Duodenal mucosa (tissue), 2 donors: Measurements from ENCODE around the gene FTCD.
A peak's percentile ranks its signal among the peaks of the same experiment; 100 is the strongest.
"Not testable (repeated sequence)": the region's sequence is repeated elsewhere in the genome, so short reads cannot be mapped to it uniquely, and the experiment has no call there.

Experiments
- H3K27ac ChIP-seq: one replicate; pipeline ENCODE4 v1.7.0; 2013; ENCODE audit warnings: low read depth, low read length
- H3K27me3 ChIP-seq, 2 donors: one replicate each; pipeline ENCODE4 v1.7.0; 2013; ENCODE audit warnings: low read length in 2 of 2, control low read depth in 1 of 2; ENCODE audit not compliant: insufficient read depth in 2 of 2, control insufficient read depth in 1 of 2
- H3K36me3 ChIP-seq, 2 donors: one replicate each; pipeline ENCODE4 v1.7.0; 2013; ENCODE audit warnings: low read length in 2 of 2, control low read depth in 1 of 2; ENCODE audit not compliant: insufficient read depth in 2 of 2, control insufficient read depth in 1 of 2
- H3K4me1 ChIP-seq, 2 donors: one replicate each; pipeline ENCODE4 v1.7.0; 2013; ENCODE audit warnings: low read length in 2 of 2, control low read depth in 1 of 2; ENCODE audit not compliant: insufficient read depth in 2 of 2, control insufficient read depth in 1 of 2
- H3K4me3 ChIP-seq, 2 donors: one replicate each; pipeline ENCODE4 v1.7.0; 2013; ENCODE audit warnings: low read length in 2 of 2, low read depth in 1 of 2
- H3K9ac ChIP-seq, 2 donors: one replicate each; pipeline ENCODE4 v1.7.0; 2013; ENCODE audit warnings: low read length in 2 of 2, low read depth in 1 of 2
- H3K9me3 ChIP-seq, 2 donors: one replicate each; pipeline ENCODE4 v1.7.0; 2013; ENCODE audit warnings: low read length in 2 of 2, control low read depth in 1 of 2; ENCODE audit not compliant: control insufficient read depth in 1 of 2

The FTCD gene

DNA sequence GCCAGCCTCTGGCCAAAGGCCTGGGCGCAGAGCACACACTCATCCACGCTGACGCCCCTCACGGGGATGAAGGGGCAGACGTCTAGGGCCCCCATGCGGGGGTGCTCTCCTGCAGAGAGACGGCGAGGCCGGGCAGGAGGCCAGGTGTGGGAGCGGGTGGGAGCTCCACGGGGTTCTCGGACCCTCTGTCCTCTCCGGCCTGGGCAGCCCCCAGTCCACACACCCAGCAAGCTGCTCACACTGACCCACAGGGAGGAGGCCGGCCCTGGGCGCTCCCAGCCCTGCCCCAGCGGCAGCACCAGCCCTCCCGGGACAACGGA is 2.5 kb downstream of the FTCD start:
- Histone ChIP-seq H3K27ac (no peak overlapping the region), H3K9me3 (no peaks in the 10 kb centered on the region), H3K36me3 (no peaks in the 10 kb centered on the region), H3K27me3 (no peaks in the 10 kb centered on the region), H3K9ac (peak overlapping the region in 1 of 2 donors; percentile 18), H3K4me3 (peak overlapping the region; percentile 40), H3K4me1 (peaks cover 8 to 9% of the 10 kb centered on the region in 2 donors)

DNA sequence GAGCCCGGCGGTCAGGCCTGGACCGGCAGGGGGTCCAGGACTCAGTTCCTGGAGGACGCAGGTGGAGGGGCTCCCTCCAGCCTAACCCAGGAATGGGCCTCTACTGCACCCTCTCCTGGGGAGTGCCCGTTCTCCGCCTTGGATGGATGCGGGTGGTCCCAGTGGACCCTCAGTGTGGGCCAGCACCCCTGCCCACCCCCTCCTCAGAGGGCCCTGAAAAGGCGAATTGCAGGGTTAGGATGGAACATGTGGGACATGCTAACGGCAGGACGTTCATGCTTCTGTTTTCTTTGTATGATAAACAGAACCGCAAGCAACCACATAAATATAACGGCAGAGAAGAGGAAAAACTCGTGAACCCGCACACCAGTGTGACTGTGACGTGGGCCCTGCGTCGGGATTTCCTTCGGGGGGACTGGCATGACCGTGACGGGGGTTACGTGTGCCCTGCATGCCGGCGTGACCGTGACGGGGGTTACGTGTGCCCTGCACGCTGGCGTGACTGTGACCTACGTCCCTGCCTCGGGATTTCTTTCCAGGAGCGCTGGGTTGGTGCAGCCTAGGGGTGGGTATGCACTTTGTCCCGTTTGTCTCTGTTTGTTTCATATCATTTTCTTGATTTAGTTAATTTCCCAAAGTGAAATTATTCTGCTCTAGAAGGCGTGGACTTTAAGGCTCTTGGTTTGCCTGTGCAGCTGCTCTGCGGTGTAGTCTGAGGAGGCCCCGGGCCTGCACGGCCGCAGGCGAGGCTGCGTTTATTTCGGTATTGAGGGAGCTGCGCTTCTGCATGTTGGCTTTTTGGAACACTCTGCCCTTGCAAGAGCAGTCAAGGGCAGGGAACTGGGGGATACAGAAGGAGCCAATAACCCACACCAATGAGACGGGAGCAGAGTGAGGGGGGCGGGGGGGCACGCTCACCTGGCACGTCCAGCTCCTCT is 3.1 kb downstream of the FTCD start:
- peaks cover 8 to 9% of the 10 kb centered on the region in 2 donors for H3K4me1 ChIP-seq
- no peak overlapping the region for H3K9ac ChIP-seq
- H3K4me3 ChIP-seq = no peak overlapping the region
- H3K27ac ChIP-seq = no peak overlapping the region
- no peaks in the 10 kb centered on the region for H3K9me3 ChIP-seq
- no peaks in the 10 kb centered on the region for H3K27me3 ChIP-seq
- H3K36me3 ChIP-seq = no peaks in the 10 kb centered on the region

DNA sequence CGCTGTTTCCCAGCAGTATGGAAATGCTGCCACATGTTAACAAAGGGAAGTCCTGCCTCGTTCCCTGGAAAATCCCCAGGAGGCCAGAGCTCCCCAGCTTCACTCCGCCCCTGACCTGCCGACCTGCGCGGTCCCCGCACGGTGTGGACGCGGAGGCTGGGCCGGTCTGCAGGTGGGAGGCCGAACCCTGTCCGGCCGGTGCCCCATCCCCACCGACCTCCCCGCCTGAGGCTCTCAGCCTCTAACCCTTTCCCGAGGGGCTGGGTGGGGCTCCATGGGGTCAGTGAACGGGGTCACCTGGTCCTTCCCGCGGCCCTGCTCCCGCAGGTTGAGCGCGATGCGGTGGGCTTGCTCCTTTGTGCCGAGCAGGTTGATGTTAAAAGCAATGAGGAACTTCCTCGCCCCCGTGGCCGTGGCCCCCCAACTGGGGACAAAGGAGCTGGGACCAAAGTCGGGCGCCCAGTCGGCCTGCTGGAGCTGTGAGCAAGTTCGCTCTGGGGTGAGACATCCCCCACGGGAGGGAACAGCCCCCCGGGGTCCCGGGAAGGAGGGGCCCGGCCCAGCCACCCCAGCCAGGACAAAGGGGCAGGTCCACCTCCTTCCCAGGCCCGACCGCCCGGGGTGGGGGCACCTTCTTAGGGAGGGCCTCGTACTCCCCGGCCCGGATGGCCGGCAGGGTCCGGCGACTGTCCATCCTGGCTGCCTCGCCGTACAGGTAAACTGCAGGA is 4.0 kb downstream of the FTCD start:
- Histone ChIP-seq H3K4me3 (no peak overlapping the region), H3K9me3 (no peaks in the 10 kb centered on the region), H3K27ac (no peak overlapping the region)

DNA sequence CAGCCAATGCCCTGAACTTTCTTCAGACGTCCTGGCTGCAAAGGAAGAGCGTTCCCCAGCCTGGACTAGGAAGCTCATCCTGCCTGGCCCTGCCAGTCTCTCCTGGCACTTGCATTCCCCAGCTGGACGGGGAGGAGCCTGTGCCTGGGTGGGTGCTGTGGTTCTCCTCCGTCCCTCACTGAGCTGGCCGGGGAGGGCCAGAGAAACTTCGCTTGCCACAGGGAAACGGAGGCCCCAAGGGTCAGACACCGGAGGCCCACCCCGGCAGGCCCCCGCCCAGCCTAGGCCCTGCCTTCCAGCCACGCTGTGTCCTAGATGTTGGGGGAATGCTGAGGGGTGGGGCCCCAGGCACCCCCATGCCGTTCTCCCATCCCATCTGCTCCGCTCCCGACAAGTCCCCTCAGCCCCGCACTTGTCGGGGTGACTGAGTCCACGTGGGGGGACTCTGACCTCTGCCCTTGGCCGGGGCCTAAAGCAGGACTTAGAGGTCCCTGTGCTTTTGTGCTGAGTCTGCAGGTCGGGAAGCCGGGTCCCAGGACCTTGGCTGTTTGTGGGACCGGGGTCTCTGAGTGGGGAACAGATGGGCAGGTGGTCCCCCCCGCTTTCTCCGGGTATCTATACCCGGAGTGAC is 4.8 kb downstream of the FTCD start:
- peaks cover 8 to 9% of the 10 kb centered on the region in 2 donors for H3K4me1 ChIP-seq
- H3K9ac ChIP-seq = no peak overlapping the region
- no peaks in the 10 kb centered on the region for H3K36me3 ChIP-seq
- no peak overlapping the region for H3K27ac ChIP-seq
- H3K4me3 ChIP-seq = no peak overlapping the region
- no peaks in the 10 kb centered on the region for H3K9me3 ChIP-seq
- H3K27me3 ChIP-seq = no peaks in the 10 kb centered on the region

More for the DNA sequence above, 4.0 kb downstream of the FTCD start:
- H3K36me3 ChIP-seq = no peaks in the 10 kb centered on the region
- H3K27me3 ChIP-seq = no peaks in the 10 kb centered on the region
- peaks cover 8 to 9% of the 10 kb centered on the region in 2 donors for H3K4me1 ChIP-seq
- H3K9ac ChIP-seq = no peak overlapping the region

DNA sequence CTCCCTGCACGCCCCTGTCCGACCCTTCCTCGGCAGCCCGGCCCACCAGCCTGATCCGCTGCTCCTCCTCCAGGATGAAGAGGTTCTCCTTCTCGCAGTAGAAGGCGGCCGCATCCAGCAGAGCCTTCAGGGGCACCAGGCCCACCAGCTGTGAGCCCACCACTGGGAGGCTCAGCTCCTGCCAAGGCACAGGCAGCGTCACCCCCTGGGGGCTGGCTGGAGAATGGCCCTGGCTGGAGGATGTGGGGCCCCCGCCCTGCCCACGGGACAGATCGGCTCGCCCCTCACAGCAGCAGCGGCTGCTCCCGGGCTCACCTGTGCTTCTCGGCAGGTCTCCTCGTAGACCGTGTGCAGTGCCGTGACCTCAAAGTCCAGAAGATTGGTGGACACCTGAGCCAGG is 5.3 kb downstream of the FTCD start:
- Histone ChIP-seq H3K27ac (no peak overlapping the region), H3K27me3 (no peaks in the 10 kb centered on the region), H3K9ac (no peak overlapping the region), H3K36me3 (no peaks in the 10 kb centered on the region), H3K4me1 (peaks cover 8 to 9% of the 10 kb centered on the region in 2 donors), H3K9me3 (no peaks in the 10 kb centered on the region), H3K4me3 (no peak overlapping the region)

DNA sequence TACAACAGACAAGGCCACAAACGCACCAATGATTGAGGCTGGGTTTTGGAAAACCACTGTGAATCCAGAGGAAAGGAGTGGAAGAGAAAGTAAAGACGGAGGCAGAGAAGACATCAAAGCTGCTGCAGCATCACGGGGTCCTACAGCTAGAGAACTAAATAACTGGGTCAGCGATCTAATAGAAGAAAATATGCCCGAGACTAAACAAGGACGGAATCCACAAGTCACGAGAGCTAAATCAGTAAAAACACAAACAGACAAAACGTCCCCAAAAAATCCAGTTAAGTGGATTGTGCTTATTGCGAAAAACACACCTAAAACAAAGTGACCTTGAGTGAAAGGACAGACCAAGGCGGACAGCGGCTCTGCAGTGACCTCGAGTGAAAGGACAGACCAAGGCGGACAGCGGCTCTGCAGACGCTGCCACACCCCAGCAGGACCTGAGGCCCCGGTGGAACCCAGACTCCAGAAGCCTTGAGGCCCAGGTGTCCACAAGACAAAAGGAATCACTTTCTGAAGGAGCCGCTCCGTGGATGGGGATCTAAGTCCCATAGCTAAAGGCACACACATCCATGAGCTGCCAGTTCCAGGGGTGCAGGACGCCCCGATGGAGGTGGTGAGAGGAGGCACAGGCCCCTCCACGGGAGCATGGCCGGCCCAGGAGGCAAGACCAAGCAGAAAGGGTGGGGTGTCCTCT is 6.0 kb downstream of the FTCD start:
- Histone ChIP-seq H3K4me3 (no peak overlapping the region), H3K36me3 (no peaks in the 10 kb centered on the region), H3K4me1 (peaks cover 8 to 9% of the 10 kb centered on the region in 2 donors), H3K9me3 (no peaks in the 10 kb centered on the region), H3K9ac (no peak overlapping the region), H3K27me3 (no peaks in the 10 kb centered on the region), H3K27ac (no peak overlapping the region)

DNA sequence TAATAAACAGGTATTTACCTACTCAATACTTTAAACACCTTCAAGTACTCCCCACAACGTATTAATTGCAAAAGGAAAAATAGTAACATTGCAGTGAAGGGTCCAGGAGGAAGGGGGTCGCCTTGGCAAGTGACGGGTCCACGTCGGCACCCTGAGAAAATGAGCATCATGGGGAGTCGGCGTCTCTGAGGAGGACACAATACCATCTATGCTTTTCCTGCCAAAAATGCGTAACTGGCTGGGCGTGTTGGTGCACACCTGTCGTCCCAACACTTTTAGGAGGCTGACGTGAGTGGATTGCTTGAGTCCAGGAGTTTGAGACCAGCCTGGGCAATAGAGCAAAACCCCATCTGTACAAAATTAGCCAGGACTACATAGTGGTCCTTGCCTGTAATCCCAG is 7.3 kb downstream of the FTCD start:
- Histone ChIP-seq H3K36me3 (no peaks in the 10 kb centered on the region), H3K4me3 (no peak overlapping the region), H3K4me1 (peaks cover 4% of the 10 kb centered on the region in 2 donors), H3K27ac (no peak overlapping the region), H3K9me3 (no peaks in the 10 kb centered on the region), H3K9ac (no peak overlapping the region), H3K27me3 (no peaks in the 10 kb centered on the region)

DNA sequence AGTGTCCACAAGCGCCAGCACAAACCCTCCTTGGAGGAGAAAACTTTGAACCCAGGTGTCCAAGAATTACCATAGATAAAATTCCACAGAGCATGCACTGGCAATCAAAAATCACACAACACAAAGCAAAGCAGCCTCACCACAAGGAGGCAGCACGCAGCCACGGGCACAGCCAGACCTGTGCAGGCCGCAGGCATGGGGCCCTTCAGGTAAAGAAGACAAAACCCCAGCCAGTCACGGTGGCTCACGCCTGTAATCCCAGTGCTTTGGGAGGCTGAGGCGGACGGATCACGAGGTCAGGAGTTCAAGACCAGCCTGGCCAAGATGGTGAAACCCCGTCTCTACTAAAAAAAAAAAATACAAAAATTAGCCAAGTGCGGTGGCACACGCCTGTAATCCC is 8.0 kb downstream of the FTCD start:
- not testable (repeated sequence) for H3K36me3 ChIP-seq, H3K27ac ChIP-seq, H3K4me3 ChIP-seq, H3K27me3 ChIP-seq, H3K9me3 ChIP-seq, H3K9ac ChIP-seq, H3K4me1 ChIP-seq

DNA sequence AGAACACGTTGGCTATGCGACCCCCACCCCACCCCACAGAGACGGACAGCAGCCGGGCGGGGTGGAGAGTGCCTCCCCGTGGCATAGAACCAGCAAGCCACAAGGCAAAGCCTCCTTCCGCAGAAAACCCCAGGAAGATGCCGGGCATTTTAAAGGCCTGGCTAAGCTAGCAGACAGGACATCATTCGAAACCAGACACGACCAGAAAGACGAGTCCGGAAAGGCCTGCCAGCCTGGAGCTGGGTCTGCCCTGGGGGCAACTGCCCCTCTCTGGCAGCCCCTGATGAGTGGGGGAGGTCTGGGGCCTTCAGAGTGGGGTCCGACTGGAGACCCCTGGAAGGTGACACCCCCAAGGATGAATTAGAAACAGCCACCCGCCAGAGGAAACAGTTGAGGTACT is 8.5 kb downstream of the FTCD start:
- H3K4me1 ChIP-seq = no peaks in the 10 kb centered on the region
- no peaks in the 10 kb centered on the region for H3K27me3 ChIP-seq
- H3K9me3 ChIP-seq = no peaks in the 10 kb centered on the region
- H3K9ac ChIP-seq = no peak overlapping the region
- H3K27ac ChIP-seq = no peak overlapping the region
- no peak overlapping the region for H3K4me3 ChIP-seq
- H3K36me3 ChIP-seq = no peaks in the 10 kb centered on the region
